Suprapubic skin (tissue), 4 donors: ENCODE data around the gene GMDS. TPM values are rescaled to one million over a fixed set of nuclear protein-coding genes. Genes with fewer than 3 reads are reported as not detected.

Experiments
- DNase-seq, 2 donors: peaks; one replicate each; pipeline ENCODE4 v3.0.0-alpha.2; 2019; ENCODE audit warnings: low spot score in 2 of 2
- H3K27ac ChIP-seq: fragments of 200-600 bp; sonication (generic); one replicate; pipeline ENCODE4 v1.5.1; 2019
- H3K27me3 ChIP-seq: fragments of 200-600 bp; sonication (generic); one replicate; pipeline ENCODE4 v1.5.1; 2019
- H3K36me3 ChIP-seq: fragments of 200-600 bp; sonication (generic); one replicate; pipeline ENCODE4 v1.5.1; 2019
- H3K4me1 ChIP-seq: fragments of 200-600 bp; sonication (generic); one replicate; pipeline ENCODE4 v1.5.1; 2019
- H3K4me3 ChIP-seq: fragments of 200-600 bp; sonication (generic); one replicate; pipeline ENCODE4 v1.5.1; 2019; ENCODE audit warnings: mild to moderate bottlenecking
- H3K9me3 ChIP-seq: fragments of 200-600 bp; sonication (generic); one replicate; pipeline ENCODE4 v1.5.1; 2019
- EP300 ChIP-seq: sonication (generic); formaldehyde crosslinking; IDR thresholded peaks from one replicate; pipeline ENCODE4 v1.6.1; 2017; ENCODE audit warnings: antibody characterized with exemption
- POLR2A ChIP-seq, 2 donors: fragments of 450-650 bp; IDR thresholded peaks; one replicate each; pipeline ENCODE4 v1.6.1; 2017; ENCODE audit warnings: antibody characterized with exemption in 2 of 2, mild to moderate bottlenecking in 2 of 2, moderate library complexity in 2 of 2
- POLR2AphosphoS5 ChIP-seq, 3 donors: sonication (generic); formaldehyde crosslinking; IDR thresholded peaks; one replicate each; pipeline ENCODE4 v1.6.1; 2017; ENCODE audit warnings: antibody characterized with exemption in 3 of 3
- WGBS: methylation state at CpG from one replicate; pipeline ENCODE4 v1.1.5; 2018; 5-methylcytosine and 5-hydroxymethylcytosine counted together
- total RNA-seq, 4 donors: library from RNA; depleted of rRNA; stranded (reverse); fragments of >200 nt; gene quantifications; one replicate each; pipeline ENCODE4 v1.1.0, GENCODE V29; 2016
- TF ChIP-seq, protein P1 (sequence below), 2 donors: fragments of 200-600 bp in 1 of 2; fragments of 450-650 bp in 1 of 2; sonication (generic) in 1 of 2; IDR thresholded peaks; one replicate each; pipeline ENCODE4 v1.5.1; 2016 to 2019; ENCODE audit warnings: antibody characterized with exemption in 2 of 2, mild to moderate bottlenecking in 1 of 2, moderate library complexity in 1 of 2

GMDS gene
- total RNA-seq, 4 donors from 2014 or later, result 11.7 to 19.3 (median 13.2) TPM

DNA sequence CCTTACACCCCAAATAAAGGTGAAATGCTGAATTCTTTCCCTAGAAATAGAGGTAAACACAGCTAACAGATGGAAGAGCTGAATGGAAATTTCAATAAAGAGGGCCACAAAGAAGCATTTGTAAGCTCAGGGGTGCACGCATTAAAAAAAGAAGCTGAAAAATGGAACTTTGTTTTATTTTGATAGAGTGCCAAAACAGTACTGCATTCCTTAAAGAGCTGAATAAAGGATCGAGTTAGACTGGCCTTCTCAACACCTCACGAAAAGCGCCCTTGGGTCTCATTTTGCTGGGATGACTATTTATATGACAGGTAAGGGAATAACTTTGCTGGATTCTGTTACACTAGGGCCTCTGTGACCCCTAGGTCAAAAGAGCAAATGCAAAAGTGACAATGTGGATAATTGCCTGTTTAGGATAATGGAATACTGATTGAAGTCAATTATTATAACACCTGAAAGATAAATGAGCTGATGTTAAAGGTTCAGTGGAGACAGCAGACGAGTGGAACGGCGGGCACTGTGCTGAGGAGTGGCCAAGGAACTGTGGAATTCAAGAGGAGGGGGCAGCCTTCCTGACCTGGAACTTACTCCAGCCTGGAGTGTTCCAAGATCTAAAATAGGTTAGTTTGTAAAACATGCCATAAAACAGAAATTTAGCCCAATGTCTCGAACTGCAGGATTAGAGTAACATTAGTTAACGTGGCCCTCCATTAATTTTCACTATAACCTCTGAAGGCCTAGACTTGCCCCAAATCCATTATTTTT lies 467.3 kb downstream of the GMDS start:
- H3K36me3 ChIP-seq, result no peaks in the 10 kb centered on the region
- no peaks in the 10 kb centered on the region for H3K27me3 ChIP-seq
- no peak for TF ChIP-seq EP300
- TF ChIP-seq, protein P1, sequence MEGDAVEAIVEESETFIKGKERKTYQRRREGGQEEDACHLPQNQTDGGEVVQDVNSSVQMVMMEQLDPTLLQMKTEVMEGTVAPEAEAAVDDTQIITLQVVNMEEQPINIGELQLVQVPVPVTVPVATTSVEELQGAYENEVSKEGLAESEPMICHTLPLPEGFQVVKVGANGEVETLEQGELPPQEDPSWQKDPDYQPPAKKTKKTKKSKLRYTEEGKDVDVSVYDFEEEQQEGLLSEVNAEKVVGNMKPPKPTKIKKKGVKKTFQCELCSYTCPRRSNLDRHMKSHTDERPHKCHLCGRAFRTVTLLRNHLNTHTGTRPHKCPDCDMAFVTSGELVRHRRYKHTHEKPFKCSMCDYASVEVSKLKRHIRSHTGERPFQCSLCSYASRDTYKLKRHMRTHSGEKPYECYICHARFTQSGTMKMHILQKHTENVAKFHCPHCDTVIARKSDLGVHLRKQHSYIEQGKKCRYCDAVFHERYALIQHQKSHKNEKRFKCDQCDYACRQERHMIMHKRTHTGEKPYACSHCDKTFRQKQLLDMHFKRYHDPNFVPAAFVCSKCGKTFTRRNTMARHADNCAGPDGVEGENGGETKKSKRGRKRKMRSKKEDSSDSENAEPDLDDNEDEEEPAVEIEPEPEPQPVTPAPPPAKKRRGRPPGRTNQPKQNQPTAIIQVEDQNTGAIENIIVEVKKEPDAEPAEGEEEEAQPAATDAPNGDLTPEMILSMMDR (IDR thresholded peaks at IDR 0.05), result no peak
- no peak for TF ChIP-seq POLR2A (IDR thresholded peaks at IDR 0.05)
- TF ChIP-seq POLR2AphosphoS5 (IDR thresholded peaks at IDR 0.05), result no peak
- no peak overlapping the region for H3K27ac ChIP-seq
- no peak for DNase-seq
- no peak overlapping the region for H3K4me3 ChIP-seq
- 84% methylated on average over 9 of the region's 9 CpGs for WGBS
- H3K4me1 ChIP-seq, result no peaks in the 10 kb centered on the region
- H3K9me3 ChIP-seq, result no peaks in the 10 kb centered on the region

DNA sequence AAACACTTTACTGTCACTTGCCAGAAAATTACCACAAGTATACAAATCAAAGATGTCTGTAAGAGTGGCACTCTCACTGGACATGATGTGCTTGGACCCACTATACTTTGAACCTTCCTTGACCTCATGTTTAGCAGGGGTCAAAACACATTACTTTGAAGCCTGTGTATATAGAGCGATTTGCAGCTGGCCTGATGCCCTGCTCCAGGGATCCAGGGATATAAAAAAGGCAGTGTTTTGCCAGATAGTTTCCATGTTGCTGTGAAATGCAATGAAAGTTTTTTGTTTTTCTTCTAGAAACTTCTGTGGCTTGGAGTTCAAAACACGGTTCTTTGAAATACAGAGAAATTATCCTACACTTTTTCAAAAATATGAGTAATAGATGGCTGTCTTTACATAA lies 470.0 kb downstream of the GMDS start:
- no peaks in the 10 kb centered on the region for H3K4me1 ChIP-seq

DNA sequence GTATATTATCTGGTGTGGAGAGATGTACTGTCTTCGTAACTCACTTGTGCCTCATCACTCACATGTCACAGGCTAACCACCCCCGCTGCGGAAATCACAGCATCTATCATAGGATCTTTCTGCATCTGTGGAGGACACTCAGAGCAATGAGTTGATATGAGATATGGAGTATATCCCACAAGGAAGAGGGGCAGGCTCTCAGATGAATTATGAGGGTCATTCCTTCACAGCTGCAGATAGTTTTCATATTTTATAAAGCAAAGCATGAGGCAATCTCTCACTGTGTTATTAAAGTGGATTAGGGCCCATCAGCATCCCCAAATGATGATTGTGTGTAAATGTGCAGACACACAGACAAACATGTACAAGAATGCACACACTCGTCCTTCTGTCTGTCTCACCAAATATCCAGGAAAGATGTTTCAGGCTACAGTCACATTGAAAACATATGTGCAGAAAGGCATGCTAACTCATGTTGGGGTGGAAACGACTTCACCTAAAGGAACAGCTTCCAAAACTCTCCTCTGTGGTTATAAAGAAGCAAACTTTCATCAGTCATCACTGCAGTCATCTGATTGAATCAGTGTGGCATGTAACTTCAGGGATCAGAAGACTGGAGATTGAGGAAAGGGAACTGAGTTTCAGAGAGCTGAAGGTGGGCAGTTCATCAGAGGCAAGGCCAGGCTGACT lies 471.0 kb downstream of the GMDS start:
- no peak for DNase-seq
- WGBS, result 82% methylated on average over 5 of the region's 5 CpGs
- Histone ChIP-seq H3K36me3 (no peaks in the 10 kb centered on the region), H3K4me1 (no peaks in the 10 kb centered on the region), H3K4me3 (no peak overlapping the region), H3K9me3 (no peaks in the 10 kb centered on the region), H3K27ac (no peak overlapping the region), H3K27me3 (no peaks in the 10 kb centered on the region)
- no peak for TF ChIP-seq POLR2AphosphoS5 (IDR thresholded peaks at IDR 0.05)

More for the DNA sequence above, 470.0 kb downstream of the GMDS start:
- Histone ChIP-seq H3K9me3 (no peaks in the 10 kb centered on the region), H3K4me3 (no peak overlapping the region), H3K36me3 (no peaks in the 10 kb centered on the region), H3K27ac (no peak overlapping the region), H3K27me3 (no peaks in the 10 kb centered on the region)
- no peak for DNase-seq
- 91% methylated on average over 2 of the region's 2 CpGs for WGBS
- no peak for TF ChIP-seq POLR2A (IDR thresholded peaks at IDR 0.05)
- TF ChIP-seq, protein P1 (IDR thresholded peaks at IDR 0.05), result no peak
- no peak for TF ChIP-seq EP300
- no peak for TF ChIP-seq POLR2AphosphoS5 (IDR thresholded peaks at IDR 0.05)

DNA sequence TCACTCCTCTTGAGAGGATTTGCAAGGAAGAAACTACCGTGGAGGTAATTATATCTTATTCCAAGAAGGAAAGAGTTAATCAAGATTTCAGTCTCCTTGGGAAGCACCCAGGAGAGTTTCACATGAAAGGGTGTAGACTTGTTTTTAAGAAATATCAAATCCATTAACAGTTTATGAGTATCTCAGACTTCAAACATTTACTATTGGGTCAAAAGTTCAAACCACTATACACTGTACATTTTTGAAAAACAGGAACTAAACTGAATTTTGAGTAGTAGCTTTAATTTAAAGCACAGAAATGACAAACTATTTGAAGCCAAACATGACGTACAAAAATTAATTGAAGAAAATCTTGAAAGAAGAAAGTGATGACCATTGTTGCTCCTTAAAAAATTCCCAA lies 471.7 kb downstream of the GMDS start:
- Histone ChIP-seq H3K36me3 (no peaks in the 10 kb centered on the region), H3K27me3 (no peaks in the 10 kb centered on the region), H3K4me3 (no peak overlapping the region), H3K27ac (no peak overlapping the region), H3K4me1 (no peaks in the 10 kb centered on the region), H3K9me3 (no peaks in the 10 kb centered on the region)
- TF ChIP-seq POLR2AphosphoS5 (IDR thresholded peaks at IDR 0.05) (no peak), EP300 (no peak), POLR2A (IDR thresholded peaks at IDR 0.05) (no peak)
- TF ChIP-seq, protein P1 (IDR thresholded peaks at IDR 0.05), result no peak
- WGBS, result 85% methylated on average over 2 of the region's 2 CpGs
- no peak for DNase-seq

DNA sequence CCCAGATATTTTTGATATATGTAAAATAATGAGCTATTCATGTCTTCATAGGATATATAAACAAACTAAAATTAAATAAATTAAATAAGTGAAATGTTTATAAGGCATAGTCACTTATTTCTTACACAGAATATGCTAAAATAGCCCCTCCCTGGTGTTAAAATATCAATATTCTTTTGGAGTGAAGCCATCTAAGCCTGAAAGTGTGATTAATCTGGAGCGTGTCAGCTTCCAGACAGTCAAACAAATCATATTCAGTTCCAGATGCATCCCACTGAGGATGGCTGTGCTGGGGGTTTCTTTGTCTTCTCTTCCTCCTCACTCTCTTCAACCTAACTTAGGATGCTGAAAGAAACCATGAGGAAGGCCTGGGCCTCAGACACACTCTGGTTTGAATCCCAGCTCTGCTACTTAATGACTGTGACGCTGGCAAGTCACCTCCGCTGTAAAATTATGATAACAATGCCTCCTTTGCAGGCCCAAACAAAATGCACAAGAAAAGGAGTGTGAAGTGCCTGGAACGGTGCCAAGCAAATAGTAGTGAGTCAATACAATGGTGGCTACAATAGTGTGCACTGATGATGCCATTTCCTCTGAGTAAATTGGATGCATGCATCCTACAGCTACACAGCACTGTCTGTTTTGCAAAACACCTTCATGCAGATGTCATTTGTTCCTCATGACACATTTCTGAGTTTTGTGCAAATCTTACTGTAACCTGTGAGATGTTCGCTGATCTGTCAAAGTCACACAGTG lies 474.3 kb downstream of the GMDS start:
- H3K27ac ChIP-seq, result no peak overlapping the region
- H3K36me3 ChIP-seq, result no peaks in the 10 kb centered on the region
- 69% methylated on average over 5 of the region's 5 CpGs for WGBS
- H3K9me3 ChIP-seq, result no peaks in the 10 kb centered on the region
- TF ChIP-seq POLR2AphosphoS5 (IDR thresholded peaks at IDR 0.05) (no peak), POLR2A (IDR thresholded peaks at IDR 0.05) (no peak)
- TF ChIP-seq, protein P1 (IDR thresholded peaks at IDR 0.05), result no peak
- no peak for DNase-seq
- no peak overlapping the region for H3K4me3 ChIP-seq
- no peaks in the 10 kb centered on the region for H3K27me3 ChIP-seq
- peaks cover 13% of the 10 kb centered on the region for H3K4me1 ChIP-seq
